GM12872 (cell line): ENCODE results near the gene NPTXR.

ENCODE experiments used
- TF ChIP-seq, protein P1 (sequence below): IDR thresholded peaks from 3 replicates; pipeline ENCODE4 v1.5.1; 2011; ENCODE audit warnings: low read depth, mild to moderate bottlenecking, low read length, moderate library complexity; ENCODE audit not compliant: insufficient read depth

Gene NPTXR

DNA sequence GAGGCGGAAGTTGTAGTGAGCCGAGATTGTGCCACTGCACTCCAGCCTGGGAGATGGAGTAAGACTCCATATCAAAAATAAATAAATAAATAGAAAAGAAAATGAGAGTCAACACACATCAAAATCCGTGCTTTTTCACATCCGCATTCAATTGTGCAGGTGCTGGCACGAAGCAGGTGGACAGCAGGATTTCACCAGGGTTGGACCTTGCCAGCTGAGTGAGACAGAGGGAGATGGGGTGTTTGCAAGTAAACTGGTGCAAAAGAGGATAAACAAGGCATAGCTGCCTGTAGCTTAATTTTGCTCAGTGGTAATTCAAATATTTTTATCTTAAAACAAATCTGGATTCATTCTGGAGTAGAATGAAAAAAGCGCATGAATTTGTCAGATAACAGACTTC lies 26.6 kb downstream of the NPTXR start:
- TF ChIP-seq, protein P1, sequence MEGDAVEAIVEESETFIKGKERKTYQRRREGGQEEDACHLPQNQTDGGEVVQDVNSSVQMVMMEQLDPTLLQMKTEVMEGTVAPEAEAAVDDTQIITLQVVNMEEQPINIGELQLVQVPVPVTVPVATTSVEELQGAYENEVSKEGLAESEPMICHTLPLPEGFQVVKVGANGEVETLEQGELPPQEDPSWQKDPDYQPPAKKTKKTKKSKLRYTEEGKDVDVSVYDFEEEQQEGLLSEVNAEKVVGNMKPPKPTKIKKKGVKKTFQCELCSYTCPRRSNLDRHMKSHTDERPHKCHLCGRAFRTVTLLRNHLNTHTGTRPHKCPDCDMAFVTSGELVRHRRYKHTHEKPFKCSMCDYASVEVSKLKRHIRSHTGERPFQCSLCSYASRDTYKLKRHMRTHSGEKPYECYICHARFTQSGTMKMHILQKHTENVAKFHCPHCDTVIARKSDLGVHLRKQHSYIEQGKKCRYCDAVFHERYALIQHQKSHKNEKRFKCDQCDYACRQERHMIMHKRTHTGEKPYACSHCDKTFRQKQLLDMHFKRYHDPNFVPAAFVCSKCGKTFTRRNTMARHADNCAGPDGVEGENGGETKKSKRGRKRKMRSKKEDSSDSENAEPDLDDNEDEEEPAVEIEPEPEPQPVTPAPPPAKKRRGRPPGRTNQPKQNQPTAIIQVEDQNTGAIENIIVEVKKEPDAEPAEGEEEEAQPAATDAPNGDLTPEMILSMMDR: no peak

DNA sequence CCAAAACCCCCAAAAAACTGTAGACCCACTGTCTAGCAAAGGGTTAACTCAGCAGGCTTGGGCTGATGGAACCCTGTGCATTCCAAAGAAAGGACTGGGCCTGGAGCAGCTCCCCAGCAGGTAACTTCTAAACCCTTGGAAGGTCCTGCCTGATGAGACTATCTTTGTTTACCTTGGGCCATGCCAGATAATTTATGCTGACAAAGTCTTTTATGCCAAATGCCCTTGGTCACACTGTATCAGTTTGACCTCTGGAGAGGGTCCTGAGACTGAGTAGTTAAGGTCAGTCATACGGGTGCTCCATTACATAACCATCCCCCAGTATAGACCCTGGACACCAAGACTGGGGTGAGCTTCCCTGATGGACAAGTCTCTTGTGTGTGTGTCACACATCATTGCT lies 28.0 kb downstream of the NPTXR start:
- TF ChIP-seq, protein P1: no peak

DNA sequence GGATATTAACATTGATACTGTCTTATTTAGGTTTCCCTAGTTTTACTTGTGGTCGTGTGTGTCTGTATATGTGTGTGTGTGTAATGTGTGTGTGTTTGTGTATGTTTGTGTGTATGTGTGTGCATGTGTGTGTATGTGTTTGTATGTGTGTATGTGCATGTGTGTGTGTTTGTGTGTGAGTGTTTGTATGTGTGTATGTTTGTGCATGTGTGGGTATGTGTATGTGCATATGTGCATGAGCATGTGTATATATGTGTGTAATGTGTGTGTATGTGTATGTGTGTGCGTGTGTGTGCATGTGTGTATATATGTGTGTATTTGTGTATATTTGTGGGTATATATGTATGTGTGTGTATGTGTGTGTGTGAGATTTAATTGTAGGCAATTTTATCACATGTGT lies 32.6 kb downstream of the NPTXR start:
- TF ChIP-seq, protein P1: no peak

DNA sequence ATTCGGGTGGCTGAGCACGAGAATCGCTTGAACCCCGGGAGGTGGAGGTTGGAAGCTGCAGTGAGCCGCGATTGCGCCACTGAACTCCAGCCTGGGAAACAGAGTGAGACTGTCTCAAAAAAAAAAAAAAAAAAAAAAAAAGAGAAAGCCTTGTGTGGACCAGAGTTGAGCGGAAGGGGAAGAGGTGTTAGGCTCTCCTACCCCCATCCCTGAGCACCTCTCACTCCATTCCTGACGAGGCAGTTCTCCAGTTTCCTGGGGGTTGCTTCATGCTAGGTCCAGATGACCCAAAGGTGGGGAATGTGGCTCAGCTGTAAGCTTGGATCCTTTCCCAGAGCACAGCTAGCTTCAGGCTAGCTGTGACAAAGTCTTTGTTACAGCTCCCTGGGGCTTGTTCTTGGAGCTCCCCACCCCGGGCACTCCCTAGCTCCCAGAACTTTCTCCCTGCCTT lies 41.1 kb downstream of the NPTXR start:
- TF ChIP-seq, protein P1: no peak

DNA sequence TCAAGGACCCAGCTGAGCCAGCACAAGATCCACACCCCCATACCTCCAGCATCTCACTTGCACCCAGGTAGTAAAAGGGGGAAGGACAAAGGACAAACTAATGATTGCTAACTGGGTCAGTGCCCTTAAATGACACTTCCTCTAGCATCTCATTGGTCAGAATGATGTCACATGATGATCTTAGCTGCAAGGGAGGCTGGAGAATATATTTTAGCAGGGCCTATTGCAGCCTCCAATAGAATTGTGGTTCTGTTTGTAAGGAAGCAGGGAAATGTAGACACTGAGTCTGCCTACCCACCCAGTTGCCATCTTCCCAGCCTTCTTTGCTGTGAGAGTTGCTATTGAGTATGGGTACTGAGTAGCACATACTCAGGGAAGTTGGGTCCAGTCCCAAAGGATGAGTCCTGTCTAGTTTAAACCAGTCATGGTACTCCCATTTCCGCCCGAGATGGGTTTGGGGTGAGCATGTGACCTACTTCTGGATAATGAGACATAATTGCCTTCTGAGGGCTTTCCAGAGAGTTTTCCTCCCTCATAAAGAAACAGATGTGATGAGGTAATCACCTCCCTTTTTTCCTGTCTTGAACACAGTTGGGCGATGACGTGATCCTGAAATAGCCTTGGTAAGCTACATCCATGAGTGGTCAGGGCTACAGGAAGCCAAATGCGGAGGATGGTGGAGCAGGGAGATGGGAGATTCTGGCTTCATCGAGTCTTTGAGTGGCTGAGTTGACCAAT lies 44.4 kb downstream of the NPTXR start:
- TF ChIP-seq, protein P1: no peak

DNA sequence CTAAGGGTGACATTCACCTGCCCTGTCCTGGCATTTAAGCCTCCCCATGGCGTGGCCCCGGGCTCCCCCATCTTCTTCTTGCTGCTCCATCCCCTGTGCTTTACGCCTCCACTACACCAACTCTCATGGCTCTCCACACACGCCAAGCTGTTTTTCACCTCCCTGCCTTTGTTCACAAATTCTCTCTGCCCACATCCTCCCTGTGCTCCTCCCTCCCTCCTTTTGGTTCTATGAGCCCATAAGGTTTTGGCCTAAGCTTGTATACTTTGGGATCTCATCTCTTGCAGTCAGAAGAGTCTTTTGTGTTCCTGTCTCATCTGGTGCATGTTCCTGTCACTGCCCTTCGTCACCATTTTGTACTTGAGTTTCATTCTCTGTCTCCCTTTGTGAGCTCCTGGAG lies 45.3 kb downstream of the NPTXR start:
- TF ChIP-seq, protein P1: no peak

DNA sequence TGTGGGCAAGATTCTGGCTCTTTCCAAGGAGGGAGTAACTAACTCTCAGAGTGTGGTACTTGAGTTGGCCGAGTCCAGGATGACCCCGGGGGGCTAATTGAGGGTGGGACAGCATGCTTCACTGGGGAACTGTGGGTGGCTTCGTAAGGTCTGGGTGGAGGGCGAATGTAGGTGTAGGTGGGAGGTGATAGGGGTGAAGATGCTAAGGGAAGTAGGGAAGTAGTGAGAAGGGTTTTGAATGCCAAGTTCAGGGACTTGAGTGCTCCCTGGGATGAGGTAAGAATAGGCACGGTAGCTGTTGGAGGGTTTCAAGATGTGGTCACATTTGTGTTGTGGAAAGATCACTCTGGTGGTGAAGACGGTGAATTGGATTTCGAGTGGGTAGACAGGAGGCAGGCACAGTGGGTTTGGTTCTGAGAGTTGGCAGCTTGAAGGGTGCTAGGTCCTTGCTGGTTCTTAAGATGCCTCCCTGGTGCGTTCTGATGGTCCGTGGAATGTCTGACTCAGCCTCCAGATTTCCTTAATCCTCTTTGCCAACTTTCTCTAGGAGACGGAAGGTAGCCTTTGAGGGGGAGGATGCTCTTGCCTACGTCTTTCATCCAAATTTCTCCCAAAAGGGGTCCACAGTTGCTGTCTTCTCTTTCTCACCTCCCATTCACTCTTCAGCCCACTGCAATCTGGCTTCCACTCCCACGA lies 47.4 kb downstream of the NPTXR start:
- TF ChIP-seq, protein P1: no peak
